ENCODE data around the gene PRSS2. TPM values are rescaled to one million over a fixed set of nuclear protein-coding genes. Genes with fewer than 3 reads are reported as not detected.

The PRSS2 gene
- total RNA-seq, 1 donor from 2014 or later: not detected

DNA sequence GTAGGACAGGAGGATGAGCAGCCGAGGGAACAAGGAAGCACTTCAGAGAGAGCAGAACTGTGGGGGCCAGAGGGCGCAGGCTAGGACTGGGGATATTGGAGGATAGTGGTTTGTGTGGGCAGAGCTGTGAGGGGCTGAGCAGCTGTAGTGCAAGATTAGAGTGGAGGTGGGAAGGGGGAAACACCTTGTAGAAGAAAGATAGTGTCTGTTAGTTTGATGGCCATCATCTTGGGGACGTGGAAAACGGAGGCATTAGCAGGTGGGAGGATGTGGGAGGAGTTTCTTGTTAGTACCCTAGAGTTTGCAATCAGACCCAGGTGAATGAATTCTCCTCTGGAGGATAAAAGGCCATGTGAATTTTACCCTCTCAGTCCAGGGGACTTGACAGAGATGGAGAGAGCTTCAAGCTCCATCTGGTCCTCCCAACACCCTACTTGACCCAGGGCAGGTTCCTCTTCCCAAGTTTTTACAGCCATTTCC, 34.0 kb downstream of the PRSS2 start:
- peaks cover 24% of the 10 kb centered on the region for H3K36me3 ChIP-seq (ENCODE audit: insufficient read depth, low read length)
- Mint-ChIP-seq H3K4me1 (ENCODE audit: low read depth, unreplicated experiment) (peaks cover 36% of the 10 kb centered on the region), H3K36me3 (ENCODE audit: low read depth, unreplicated experiment) (peaks cover 26% of the 10 kb centered on the region), H3K4me3 (ENCODE audit: unreplicated experiment) (no peak overlapping the region), H3K27ac (ENCODE audit: unreplicated experiment) (no peak overlapping the region), H3K9me3 (ENCODE audit: unreplicated experiment) (peaks cover 8% of the 10 kb centered on the region), H3K27me3 (ENCODE audit: low read depth, unreplicated experiment) (peaks cover 18% of the 10 kb centered on the region)
- no peak overlapping the region for H3K9ac ChIP-seq (ENCODE audit: low read length)
- no peak overlapping the region for H3K4me3 ChIP-seq (ENCODE audit: insufficient read depth, low read depth, low read length)
- H4K20me1 ChIP-seq (ENCODE audit: insufficient read depth, low read length): no peaks in the 10 kb centered on the region
- peaks cover 24% of the 10 kb centered on the region for H3K79me2 ChIP-seq (ENCODE audit: insufficient read depth, low read length)
- H3K9me3 ChIP-seq (ENCODE audit: insufficient read depth, low read depth, low read length): no peaks in the 10 kb centered on the region
- H3K27ac ChIP-seq (ENCODE audit: low read depth, low read length): no peak overlapping the region
- H3K4me1 ChIP-seq (ENCODE audit: insufficient read depth, low read length): peaks cover 39% of the 10 kb centered on the region
- FAIRE-seq: no peak
- H3K4me2 ChIP-seq (ENCODE audit: low read length): no peak overlapping the region
- TF ChIP-seq, protein P1, sequence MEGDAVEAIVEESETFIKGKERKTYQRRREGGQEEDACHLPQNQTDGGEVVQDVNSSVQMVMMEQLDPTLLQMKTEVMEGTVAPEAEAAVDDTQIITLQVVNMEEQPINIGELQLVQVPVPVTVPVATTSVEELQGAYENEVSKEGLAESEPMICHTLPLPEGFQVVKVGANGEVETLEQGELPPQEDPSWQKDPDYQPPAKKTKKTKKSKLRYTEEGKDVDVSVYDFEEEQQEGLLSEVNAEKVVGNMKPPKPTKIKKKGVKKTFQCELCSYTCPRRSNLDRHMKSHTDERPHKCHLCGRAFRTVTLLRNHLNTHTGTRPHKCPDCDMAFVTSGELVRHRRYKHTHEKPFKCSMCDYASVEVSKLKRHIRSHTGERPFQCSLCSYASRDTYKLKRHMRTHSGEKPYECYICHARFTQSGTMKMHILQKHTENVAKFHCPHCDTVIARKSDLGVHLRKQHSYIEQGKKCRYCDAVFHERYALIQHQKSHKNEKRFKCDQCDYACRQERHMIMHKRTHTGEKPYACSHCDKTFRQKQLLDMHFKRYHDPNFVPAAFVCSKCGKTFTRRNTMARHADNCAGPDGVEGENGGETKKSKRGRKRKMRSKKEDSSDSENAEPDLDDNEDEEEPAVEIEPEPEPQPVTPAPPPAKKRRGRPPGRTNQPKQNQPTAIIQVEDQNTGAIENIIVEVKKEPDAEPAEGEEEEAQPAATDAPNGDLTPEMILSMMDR (IDR thresholded peaks at IDR 0.05; ENCODE audit: insufficient read depth, low read depth, low read length): no peak
- TF ChIP-seq EZH2 (IDR thresholded peaks at IDR 0.05; ENCODE audit: insufficient read depth, low read length): no peak
- DNase-seq (ENCODE audit: low read depth): no peak
- H2AFZ ChIP-seq (ENCODE audit: low read depth, low read length): no peak overlapping the region
- no peaks in the 10 kb centered on the region for H3K27me3 ChIP-seq (ENCODE audit: insufficient read depth, low read length)

DNA sequence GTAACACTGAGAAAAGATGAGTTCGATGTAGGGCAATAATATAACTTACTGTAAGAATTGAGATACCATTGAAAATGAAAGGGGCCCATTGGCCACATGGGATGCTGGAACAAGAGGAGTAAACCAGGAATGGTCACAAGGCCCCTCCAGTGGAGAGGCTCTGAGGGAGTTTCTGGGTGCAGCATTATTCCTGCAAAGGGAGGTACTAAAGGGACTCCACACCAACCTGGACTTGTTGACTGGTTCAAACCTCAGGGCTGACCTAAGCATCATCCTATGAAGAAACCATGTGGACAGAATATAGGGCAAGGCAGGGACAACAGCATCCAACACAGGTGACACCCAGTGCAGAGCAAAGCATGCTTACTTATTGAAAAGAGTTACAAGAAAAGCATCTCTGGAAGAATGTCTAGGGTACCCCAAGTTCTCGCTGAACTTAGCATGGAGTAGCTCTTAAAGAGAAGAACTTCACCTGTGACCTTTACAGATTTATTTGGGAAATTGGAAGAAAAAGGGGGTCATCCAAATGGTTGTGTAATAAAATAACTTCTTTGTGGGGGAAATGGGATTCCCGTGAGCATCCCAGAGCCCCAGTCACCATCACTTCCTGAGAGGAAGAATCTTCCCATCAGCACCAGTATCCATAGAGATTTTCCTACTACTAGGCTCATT, 34.7 kb downstream of the PRSS2 start:
- no peak overlapping the region for H3K4me2 ChIP-seq (ENCODE audit: low read length)
- peaks cover 18% of the 10 kb centered on the region for H3K27me3 Mint-ChIP-seq (ENCODE audit: low read depth, unreplicated experiment)
- peaks cover 24% of the 10 kb centered on the region for H3K36me3 ChIP-seq (ENCODE audit: insufficient read depth, low read length)
- no peaks in the 10 kb centered on the region for H4K20me1 ChIP-seq (ENCODE audit: insufficient read depth, low read length)
- peaks cover 41% of the 10 kb centered on the region for H3K4me1 ChIP-seq (ENCODE audit: insufficient read depth, low read length)
- H3K9me3 Mint-ChIP-seq (ENCODE audit: unreplicated experiment): peaks cover 8% of the 10 kb centered on the region
- TF ChIP-seq EZH2 (IDR thresholded peaks at IDR 0.05; ENCODE audit: insufficient read depth, low read length): no peak
- TF ChIP-seq, protein P1 (IDR thresholded peaks at IDR 0.05; ENCODE audit: insufficient read depth, low read depth, low read length): no peak
- H3K4me3 Mint-ChIP-seq (ENCODE audit: unreplicated experiment): no peak overlapping the region
- no peaks in the 10 kb centered on the region for H3K27me3 ChIP-seq (ENCODE audit: insufficient read depth, low read length)
- H3K9ac ChIP-seq (ENCODE audit: low read length): no peak overlapping the region
- DNase-seq (ENCODE audit: low read depth): no peak
- no peak overlapping the region for H3K27ac ChIP-seq (ENCODE audit: low read depth, low read length)
- no peak overlapping the region for H3K27ac Mint-ChIP-seq (ENCODE audit: unreplicated experiment)
- H3K4me1 Mint-ChIP-seq (ENCODE audit: low read depth, unreplicated experiment): peaks cover 35% of the 10 kb centered on the region
- H3K4me3 ChIP-seq (ENCODE audit: insufficient read depth, low read depth, low read length): no peak overlapping the region
- H3K79me2 ChIP-seq (ENCODE audit: insufficient read depth, low read length): peaks cover 17% of the 10 kb centered on the region
- H2AFZ ChIP-seq (ENCODE audit: low read depth, low read length): no peak overlapping the region
- no peaks in the 10 kb centered on the region for H3K9me3 ChIP-seq (ENCODE audit: insufficient read depth, low read depth, low read length)
- no peak for FAIRE-seq
- H3K36me3 Mint-ChIP-seq (ENCODE audit: low read depth, unreplicated experiment): peaks cover 26% of the 10 kb centered on the region

DNA sequence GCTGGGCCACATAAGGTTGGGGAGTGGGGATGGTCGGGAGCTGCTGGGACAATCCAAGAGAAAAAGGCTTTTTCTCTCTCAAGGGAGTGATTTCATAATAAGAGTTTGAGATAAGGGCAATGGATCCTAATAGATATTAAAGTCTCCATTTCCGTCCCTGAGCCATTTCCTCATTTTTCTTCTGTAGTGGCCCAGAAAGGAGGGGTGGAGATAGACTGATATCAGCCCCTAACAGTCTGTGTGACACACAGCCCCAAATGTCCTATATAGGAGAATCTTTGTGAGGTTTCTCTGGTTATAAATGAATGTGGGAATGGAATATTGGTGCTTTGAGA, 35.2 kb downstream of the PRSS2 start:
- H3K4me3 ChIP-seq (ENCODE audit: insufficient read depth, low read depth, low read length): no peak overlapping the region
- no peak overlapping the region for H3K9ac ChIP-seq (ENCODE audit: low read length)
- H2AFZ ChIP-seq (ENCODE audit: low read depth, low read length): no peak overlapping the region
- no peak overlapping the region for H3K4me2 ChIP-seq (ENCODE audit: low read length)
- H3K27me3 ChIP-seq (ENCODE audit: insufficient read depth, low read length): no peaks in the 10 kb centered on the region
- no peak for DNase-seq (ENCODE audit: low read depth)
- TF ChIP-seq EZH2 (IDR thresholded peaks at IDR 0.05; ENCODE audit: insufficient read depth, low read length): no peak
- TF ChIP-seq, protein P1 (IDR thresholded peaks at IDR 0.05; ENCODE audit: insufficient read depth, low read depth, low read length): no peak
- no peaks in the 10 kb centered on the region for H4K20me1 ChIP-seq (ENCODE audit: insufficient read depth, low read length)
- H3K27ac ChIP-seq (ENCODE audit: low read depth, low read length): peak overlapping the region; percentile 96
- no peak overlapping the region for H3K27ac Mint-ChIP-seq (ENCODE audit: unreplicated experiment)
- H3K4me1 Mint-ChIP-seq (ENCODE audit: low read depth, unreplicated experiment): peaks cover 36% of the 10 kb centered on the region
- H3K79me2 ChIP-seq (ENCODE audit: insufficient read depth, low read length): peaks cover 11% of the 10 kb centered on the region
- peaks cover 26% of the 10 kb centered on the region for H3K36me3 Mint-ChIP-seq (ENCODE audit: low read depth, unreplicated experiment)
- H3K4me1 ChIP-seq (ENCODE audit: insufficient read depth, low read length): peaks cover 41% of the 10 kb centered on the region
- H3K9me3 ChIP-seq (ENCODE audit: insufficient read depth, low read depth, low read length): no peaks in the 10 kb centered on the region
- no peak overlapping the region for H3K4me3 Mint-ChIP-seq (ENCODE audit: unreplicated experiment)
- peaks cover 18% of the 10 kb centered on the region for H3K27me3 Mint-ChIP-seq (ENCODE audit: low read depth, unreplicated experiment)
- FAIRE-seq: no peak
- peaks cover 8% of the 10 kb centered on the region for H3K9me3 Mint-ChIP-seq (ENCODE audit: unreplicated experiment)
- H3K36me3 ChIP-seq (ENCODE audit: insufficient read depth, low read length): peaks cover 24% of the 10 kb centered on the region

All from astrocyte (in vitro differentiated cells and primary cell).